Inferior parietal cortex (tissue), 1 donor: ENCODE measurements around the gene TMEM231.
A peak's percentile ranks its signal among the peaks of the same experiment; 100 is the strongest.
"Not testable (repeated sequence)": the region's sequence is repeated elsewhere in the genome, so short reads cannot be mapped to it uniquely, and the experiment has no call there.

Experiments
- DNase-seq: peaks from one replicate; pipeline ENCODE4 v3.0.0-alpha.2; 2016; ENCODE audit errors: extremely low spot score

The TMEM231 gene, protein sequence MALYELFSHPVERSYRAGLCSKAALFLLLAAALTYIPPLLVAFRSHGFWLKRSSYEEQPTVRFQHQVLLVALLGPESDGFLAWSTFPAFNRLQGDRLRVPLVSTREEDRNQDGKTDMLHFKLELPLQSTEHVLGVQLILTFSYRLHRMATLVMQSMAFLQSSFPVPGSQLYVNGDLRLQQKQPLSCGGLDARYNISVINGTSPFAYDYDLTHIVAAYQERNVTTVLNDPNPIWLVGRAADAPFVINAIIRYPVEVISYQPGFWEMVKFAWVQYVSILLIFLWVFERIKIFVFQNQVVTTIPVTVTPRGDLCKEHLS

DNA sequence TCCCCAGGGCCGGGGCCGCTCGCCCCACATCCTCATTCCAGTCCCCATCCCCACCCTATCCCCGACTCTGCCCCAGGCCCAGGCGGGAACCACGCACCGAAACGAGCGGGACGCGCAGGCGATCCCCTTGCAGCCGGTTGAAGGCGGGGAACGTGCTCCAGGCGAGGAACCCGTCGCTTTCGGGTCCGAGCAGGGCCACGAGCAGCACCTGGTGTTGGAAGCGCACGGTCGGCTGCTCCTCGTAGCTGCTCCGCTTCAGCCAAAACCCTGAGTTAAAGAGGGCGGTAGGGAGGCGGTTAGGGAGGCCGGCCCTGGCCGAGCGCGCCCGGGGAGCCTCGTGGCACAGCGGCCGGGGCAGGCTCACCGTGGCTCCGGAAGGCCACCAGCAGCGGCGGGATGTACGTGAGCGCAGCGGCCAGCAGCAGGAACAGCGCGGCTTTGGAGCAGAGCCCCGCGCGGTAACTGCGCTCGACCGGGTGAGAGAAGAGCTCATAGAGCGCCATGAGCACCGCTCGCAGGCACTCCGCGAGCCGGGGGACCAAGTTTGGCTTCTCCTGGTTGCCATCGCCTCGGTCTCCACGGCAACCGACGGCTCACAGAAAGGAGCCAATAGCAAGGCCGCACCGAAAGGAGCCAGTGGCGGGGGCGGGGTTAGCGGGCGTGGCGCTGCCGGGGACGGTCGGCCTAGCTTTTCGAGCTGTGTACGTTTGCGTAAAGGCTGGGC, at the start of gene TMEM231:
Gene TMEM231, minus strand, starts transcription at position 546 of the 724 bp plus-strand sequence. Its CDS starts 43 bp downstream, at position 503.
- peak; percentile 93 for DNase-seq

DNA sequence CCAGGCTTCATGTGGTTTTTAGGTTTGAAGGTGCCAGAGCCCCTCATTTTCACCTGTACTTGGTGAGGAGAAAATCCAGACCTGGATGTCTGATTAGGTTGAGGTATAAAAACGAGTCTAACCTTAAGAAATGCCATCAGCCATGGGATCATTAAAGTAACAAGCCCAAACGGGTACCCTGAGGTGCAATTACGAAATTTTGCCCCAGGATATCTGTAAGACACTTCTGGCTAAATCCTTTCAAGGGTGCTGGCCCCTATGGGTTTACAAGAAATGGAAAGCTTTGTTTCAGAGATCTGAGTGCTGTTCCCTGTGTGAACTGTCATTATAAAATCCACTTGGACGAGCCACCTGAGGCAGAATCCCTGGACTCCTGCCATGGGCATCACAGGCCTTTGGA, 47.2 kb upstream of the TMEM231 start:
- DNase-seq: no peak

DNA sequence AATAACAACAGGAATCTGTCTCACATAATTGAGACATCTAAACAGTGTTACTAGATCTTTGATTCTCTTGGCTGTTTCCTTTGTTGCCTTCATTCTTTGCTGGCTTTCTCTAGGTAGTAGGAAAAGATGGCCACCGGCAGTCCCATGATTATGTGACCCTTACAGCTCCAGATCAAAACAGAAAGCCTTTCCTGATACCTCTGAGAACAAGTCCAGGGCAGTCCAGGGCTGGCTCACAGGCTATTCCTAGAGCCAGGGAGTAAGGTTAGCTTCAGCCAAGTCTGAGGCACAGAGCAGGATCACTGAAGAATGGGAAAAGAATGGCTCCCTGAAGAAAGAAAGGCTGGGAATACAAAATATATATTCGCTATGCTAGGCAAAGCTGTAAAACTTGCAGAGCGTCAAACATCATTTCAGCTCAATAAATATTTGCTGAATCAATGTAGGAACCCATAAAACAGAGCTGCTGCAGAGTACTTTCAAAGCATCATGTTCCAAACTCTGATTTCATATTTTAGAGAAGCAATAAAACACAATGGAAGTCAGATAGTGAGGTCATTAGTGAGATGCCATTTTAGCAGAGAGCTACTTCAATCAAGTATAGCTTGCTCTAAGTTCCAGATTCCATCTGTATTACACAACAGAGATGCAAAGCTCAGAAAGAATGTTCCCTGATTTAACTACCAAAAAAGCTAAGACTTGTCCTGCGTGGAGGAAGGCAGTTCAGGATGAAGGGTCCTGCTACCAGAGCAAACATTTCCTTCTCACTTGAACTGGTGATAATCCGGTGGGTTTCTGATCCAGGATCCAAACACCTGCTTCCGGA, 43.6 kb upstream of the TMEM231 start:
- DNase-seq: no peak

DNA sequence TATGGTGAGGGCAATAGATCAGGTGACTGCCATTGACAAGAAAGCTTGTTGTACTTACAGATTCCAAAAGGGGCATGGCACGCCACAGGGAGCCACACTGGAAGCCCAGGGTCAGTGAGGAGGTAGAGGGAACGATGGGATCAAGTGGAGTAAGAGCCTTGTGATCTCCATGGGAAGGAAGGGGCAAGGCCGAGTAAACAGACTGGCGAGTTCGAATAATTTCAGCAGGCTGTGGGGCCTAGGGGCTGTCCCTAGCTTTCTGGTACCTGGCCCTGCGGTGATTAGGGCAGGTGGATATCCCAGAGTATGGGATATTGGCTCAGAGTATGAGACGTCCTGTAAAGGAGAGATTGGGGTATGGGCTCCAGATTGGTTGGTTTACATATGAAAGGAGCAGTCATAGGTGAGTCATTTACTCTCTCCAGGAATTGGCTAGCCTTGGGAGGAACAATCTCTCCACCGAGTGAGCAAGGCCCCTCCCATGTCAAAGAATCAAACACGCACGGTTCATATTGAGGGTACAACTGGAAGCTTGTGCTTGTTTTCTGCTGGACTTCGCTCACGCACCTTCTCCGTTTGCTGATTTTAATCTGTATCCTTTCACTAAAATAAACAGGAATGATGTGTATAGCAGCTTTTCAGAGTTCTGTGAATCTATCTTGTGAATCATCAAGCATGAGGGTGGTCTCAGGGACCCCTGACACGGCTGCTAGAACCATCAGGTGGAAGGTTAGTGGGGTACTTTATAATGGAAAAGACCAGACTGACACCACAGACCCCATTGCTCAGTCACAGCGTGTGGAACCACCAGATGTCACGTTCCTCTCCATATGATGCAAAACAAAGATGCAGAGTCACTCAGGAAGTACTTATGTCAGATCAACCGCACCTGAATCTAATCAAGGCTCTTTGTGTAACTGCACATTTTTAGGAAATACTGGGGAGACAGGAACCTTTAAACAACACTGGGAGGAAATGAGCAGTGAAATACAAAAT, 38.1 kb upstream of the TMEM231 start:
- DNase-seq: no peak

DNA sequence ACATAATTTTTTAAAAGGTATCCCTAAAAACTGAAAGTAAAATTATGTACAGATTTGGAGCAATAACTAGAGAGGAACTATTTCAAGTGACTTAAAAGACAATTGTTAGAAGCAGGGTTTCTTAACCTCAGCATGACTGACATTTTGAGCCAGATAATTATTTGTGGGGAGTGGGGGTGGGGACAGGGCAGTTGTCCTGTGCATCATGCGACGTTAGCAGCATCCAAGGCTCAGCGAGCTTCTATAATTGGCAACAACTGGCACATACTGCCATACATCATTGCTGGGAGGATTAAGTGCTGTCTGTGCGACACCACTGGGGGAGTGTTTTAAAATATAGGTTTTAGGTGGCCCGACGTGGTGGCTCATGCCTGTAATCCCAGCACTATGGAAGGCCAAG, 37.3 kb upstream of the TMEM231 start:
- DNase-seq: no peak

DNA sequence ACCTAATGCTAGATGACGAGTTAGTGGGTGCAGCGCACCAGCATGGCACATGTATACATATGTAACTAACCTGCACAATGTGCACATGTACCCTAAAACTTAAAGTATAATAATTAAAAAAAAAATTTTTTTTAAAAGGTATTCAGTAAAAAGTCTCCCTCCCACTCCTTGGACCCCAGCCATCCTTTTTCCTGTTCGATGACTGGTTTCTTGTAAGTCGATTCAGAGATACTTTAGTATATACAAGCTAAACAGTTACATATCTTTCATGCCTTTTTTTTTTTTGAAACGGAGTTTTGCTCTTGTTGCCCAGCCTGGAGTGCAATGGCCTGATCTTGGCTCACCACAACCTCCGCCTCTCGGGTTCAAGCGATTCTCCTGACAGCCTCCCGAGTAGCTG, 35.9 kb upstream of the TMEM231 start:
- not testable (repeated sequence) for DNase-seq

DNA sequence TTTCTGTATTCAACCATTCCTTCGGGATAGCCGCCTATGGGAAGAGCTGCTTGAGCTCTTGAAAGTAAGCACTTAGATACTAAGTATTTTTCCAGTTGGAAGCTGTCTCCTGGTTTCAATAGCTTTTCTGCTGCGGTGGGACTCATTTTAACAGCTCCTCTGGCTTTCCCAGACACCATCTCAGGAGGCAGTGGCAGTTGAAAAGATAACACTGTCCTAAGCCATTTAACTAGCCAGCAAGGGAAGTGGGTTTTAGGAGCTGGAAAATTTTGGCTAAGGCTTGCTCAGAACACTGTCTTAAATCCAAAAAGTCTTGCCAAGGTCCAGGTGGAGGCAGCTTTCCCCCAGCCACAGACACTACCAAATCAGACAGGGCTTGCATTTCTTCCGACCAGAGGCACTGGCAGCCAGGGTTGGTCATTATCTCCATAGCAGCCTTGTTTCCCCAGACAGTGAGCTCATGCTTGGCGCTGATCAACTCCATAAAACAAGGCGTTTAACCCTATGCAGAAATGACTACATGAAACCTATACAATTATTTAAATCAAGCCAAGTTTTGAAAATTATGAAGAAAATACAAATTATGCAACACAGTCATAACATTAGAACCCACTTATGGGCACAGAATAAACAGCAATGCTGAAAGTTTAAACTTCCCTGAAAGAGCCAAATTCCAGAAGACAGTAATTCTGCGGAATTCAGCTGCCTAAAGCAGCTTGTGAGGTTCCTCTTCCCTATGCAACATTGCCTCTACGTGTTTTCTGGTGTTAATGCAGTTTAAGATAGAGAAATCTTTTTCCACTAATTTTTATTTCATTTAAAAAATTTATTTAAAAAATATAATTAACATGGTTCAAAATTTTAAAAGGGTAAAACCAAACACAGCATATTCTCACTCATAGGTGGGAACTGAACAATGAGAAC, 35.1 kb upstream of the TMEM231 start:
- DNase-seq: no peak

DNA sequence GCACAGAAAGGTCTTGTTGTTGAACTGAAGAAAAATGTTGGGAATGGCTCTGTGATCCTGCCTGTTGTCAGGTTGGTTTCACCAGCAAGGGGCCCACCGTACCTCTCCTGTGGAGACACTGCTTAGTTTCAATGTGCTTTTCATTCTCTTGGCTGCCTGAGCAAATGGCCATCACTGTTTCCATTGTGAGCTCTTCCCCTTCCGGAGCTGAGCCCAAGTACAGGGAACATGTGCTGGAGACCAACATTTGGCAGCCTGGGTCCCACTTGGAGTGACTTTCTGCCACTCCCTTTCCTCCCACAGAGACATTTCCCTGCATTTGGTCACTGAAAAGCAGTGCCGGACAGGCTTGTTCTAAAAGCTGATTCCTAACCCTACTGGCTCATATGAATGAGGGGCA, 33.3 kb upstream of the TMEM231 start:
- DNase-seq: no peak

DNA sequence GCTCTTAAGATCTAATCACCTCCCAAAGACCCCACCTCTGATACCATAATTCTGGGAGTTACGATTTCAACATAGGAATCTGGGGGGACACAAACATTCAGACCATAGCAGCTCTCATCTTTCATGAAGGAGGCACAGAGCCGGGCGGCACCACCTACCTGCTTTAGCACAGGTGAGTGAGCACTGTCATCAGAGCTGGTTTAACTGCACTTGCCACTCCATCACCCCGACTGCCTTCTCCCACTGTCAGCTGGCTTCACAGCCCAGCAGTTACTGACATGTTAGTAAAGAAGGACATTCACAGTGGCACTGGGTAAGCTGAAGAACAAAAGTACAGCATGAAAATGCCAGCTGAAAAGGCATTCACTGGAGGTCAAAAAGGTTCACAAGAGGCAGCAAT, 32.7 kb upstream of the TMEM231 start:
- no peak for DNase-seq

DNA sequence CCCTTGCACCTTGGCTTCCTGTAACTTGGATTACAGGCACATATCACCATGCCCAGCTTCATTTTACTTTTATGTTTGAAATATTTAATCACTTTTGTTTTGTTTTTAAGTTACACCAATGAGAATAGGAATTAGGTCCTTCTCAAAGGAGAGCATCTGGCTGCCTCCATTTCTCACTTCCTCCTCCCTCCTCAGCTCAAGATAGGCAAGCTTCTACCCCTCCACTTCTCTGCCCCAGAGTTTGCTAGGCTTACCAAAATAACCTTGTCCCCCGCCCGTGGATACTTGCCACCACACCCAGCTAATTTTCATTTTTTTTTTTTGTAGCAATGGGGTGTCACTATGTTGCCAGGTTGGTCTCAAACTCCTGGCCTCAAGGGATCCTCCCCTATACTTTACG, 28.1 kb upstream of the TMEM231 start:
- DNase-seq: no peak

DNA sequence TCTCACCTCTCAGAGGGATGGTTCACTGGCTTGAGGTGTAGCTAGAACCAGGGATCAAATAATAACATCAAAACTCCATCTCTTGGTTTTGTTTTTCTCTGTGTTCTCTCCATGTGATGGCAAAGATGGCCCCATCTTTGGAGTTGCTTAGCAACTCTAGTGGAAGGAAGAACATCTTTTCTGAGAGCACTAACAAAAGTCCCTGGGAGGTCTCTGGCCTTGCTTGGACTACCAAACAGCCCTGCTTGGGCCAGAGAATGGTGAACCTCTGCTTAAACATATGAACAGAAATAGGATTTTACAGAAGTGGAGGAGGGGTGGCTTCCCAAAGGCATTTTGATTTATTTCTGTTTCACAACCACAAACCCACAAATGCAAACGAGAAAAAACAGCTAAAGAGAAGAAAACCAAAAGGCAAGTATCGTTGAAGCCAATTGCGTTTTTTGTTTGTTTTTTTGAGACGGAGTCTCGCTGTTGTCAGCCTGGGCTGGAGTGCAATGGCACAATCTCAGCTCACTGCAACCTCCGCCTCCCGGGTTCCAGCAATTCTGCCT, 23.3 kb upstream of the TMEM231 start:
- no peak for DNase-seq

DNA sequence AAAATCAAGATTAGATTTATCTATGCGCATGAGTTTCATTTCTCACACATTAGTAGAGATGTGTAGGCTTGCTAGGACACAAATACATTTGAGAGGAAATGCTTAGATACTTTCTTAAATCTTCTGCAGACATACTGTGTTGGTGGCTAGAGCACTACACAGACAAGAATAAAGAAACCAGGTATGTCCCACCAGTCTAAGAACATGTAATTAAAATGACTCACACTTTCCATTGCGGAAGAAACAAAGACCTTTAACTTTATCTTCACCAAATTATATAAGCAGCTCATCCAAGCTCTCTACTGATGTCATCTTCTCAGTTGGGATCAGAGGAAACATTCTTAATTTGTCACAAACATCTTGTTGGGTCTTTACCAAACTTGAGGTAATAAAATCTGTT, 22.7 kb upstream of the TMEM231 start:
- no peak for DNase-seq

DNA sequence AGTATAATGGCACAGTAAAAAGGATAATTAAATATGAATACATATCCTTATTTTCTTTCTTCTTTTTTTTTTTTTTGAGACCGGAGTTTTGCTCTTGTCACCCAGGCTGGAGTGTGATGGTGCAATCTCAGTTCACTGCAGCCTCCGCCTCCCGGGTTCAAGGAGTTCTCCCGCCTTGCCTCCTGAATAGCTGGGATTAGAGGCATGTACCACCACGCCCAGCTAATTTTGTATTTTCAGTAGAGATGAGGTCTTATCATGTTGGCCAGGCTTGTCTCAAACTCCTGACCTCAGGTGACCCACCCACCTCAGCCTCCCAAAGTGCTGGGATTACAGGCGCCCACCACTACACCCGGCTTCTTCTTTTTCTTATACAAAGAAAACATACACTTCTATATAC, 22.2 kb upstream of the TMEM231 start:
- DNase-seq: no peak

DNA sequence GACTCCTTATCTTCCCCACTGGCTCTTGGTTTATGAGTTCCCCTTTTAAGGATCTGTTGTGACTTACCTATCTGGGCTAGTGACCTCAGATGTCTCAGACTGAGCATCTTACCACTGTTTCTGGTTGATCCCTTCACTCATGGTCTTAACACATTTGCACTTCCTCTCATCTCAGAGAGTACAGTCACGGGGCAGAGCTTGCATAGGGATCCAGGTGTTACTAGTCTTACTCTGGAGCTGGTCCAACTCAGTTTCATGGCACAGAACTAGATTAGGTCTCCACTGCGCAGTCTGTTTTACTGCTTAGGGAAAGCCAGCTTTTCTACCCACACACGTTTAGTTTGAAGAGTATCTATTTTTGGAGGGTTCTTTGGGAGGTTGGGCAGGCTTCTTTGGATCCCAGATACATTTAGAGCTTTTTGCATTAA, 20.3 kb upstream of the TMEM231 start:
- no peak for DNase-seq

DNA sequence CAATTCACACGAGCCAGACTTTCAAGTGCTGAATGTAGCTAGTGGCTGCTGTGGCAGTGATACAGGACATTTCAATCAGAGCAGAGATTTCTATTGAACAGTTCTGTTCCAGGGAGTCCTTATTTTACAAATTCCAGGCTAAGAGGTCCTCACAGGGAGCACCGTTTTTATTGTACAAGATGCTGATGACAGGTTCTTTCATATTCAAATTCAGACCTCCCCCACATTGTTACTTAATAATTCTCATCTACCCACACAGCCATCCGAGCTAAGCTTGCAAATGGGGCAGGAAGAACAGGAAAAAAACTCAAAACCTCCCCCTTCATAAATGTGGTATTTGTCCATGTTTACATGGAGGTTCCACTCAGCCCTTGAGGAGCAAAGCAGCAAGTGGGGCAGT, 19.9 kb upstream of the TMEM231 start:
- no peak for DNase-seq

DNA sequence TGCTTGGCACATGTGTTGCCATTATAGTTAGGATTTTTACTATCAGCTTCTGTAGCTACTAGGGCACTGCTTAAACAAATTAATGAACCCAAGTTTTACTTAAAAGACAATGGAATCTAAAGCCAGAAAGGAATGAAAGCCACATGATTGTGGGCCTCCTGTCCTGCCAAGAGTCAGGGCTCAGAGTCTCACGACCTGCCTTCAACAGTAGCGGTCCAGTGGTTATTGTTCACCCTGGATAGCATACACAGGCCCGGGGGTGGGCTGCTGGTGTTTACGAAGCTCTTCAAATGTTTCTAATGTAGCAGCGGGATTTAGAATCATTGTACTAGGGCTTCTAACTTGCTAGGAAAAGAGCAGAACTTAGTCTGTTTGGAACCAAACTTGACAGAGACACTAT, 17.9 kb upstream of the TMEM231 start:
- DNase-seq: no peak

DNA sequence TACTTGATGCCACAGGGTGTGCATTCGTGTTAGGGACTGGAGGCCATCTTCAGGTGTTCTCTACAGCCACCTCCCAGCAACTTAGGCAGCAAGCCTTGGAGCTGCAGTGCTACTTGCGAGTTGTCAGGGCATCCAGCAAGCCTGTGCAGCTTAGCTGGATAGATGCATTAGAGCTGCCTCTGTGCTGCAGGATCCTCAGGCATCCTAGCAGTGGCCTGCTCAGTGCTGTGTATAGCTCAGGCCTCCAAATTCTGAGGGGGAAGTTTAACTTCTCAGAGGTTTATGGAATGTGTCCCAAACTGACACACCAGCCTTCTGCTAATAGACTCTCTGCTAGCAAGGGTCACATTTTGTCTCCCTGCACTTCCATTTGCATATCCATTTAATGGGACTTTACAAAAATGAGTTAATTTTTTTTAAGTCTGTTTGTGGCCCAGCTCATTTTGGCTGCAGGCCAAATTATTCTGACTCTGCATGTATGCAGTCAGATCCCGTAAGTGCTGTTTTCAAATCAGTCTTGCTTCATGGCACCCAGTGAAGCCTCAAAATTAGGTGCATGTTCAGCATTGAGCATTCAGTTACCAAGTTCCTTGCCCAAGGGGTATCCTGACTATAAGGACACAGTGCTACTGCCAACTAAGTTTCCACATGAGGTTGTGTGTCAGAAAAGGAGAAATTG, 17.0 kb upstream of the TMEM231 start:
- DNase-seq: no peak

DNA sequence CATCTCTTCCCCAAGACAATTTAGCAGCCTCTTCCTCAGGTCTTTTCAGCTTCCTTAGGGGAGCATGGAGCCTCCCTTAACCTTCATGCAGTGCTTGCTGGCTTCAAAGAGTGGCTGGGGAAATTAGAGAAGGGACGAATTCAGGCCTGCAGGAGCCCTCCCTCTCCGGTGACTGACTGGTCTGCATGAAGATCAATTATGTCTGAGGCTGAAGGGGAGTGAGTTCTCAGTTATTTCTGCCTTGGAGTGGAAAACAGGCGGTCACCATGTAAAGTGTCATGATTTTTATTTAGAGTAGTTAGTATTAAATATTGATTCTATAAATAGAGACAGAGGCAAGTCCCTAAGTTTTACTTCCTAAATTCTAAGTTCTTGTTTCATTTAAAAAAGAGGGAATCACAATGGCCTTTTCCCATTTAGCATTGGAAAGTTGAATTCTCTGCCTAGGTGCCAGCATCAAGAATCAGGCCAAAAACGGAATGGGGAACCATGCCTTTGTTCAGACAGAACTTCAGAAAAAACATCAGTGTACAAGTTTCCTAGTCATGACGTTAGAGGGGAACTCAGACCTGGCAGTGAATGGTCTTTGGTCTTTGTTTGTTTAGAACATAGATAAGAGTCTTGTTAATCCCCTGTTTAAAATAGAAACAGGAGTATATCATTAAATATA, 14.5 kb upstream of the TMEM231 start:
- no peak for DNase-seq

DNA sequence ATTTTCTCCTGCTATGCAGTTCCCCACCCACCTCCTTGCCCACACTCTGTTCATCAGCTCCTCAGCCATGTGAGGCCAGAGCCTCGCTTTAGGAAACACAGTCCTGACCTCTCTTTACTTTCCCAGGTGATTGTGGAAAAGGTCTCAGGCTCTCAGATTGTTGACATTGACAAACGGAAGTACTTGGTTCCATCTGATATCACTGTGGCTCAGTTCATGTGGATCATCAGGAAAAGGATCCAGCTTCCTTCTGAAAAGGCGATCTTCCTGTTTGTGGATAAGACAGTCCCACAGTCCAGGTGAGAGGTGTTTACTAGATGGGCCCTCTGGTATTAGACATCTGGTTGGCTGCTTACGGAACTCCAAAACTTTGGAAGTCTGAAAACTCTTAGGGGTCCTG, 11.9 kb upstream of the TMEM231 start:
- no peak for DNase-seq
